Left kidney (tissue), 2 donors: ENCODE measurements around the gene RAI1. TPM values are rescaled to one million over a fixed set of nuclear protein-coding genes. Genes with fewer than 3 reads are reported as not detected.
"Not testable (repeated sequence)": the region's sequence is repeated elsewhere in the genome, so short reads cannot be mapped to it uniquely, and the experiment has no call there.

Source experiments
- DNase-seq: peaks from one replicate; pipeline ENCODE4 v3.0.0-alpha.2; 2013
- polyA plus RNA-seq: library from polyadenylated mRNA; unstranded; fragments of 120-200 nt; gene quantifications from one replicate; pipeline ENCODE4 v1.2.1, GENCODE V29; 2013; ENCODE audit not compliant: insufficient read length

The RAI1 gene
- polyA plus RNA-seq, 1 donor = 25.9 TPM

DNA sequence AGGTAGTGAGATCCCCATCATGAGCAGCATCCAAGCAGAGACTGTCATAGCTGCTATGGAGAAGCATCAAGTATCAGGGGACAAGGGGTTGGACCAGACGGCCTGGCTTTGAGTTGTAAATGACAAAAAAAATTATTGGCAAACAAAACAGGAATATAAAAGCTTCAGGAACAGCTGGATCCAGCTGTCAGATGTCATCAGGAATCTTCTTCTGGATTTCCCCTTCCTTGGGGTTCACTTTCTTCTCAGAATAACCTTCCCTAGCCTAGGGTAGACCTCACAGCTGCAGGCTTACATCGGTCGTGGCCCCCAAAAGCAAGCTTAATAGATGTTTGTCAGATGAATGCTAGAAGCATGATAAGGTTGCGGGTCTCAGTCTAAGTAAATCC, 17.2 kb upstream of the RAI1 start:
- DNase-seq = no peak

DNA sequence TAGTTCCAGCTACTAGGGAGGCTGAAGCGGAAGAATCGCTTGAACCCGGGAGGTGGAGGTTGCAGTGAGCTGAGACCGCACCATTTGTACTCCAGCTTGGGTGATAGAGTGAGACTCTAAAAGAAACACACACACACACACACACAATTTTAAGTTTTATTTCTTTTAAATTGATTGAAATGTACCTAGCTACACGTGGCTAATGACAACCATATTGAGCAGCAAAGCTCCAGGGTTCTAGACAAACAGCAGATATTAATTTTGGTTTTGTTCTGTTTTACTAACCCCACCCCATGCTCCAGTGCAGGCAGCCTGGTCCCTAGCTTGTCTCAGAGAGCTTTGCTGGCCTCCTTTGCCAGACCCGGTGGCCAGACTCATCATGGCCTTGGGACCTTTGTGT, 16.0 kb upstream of the RAI1 start:
- no peak for DNase-seq

GRCh38 chr17:17666111-17666714, 15.0 kb upstream of the RAI1 start:
- no peak for DNase-seq

DNA sequence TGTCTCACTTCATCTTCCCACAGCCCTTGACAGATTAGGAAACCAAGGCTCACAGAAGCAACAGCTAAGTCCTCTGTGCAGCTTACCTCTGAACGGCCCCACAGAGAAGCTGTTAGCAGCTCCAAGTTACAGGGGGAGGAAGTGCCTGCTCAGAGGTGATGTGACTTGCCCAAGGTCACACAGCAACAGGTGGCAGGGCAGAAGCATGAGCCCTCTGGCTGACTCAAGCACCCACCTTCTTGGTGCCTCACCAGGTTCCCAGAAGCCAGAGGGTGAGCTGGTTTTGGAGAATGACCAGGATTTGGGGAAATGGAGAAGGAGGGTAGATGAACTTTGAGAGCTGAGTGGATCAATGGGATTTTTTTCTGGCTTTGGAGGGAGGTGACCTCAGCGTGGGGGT, 14.0 kb upstream of the RAI1 start:
- no peak for DNase-seq

DNA sequence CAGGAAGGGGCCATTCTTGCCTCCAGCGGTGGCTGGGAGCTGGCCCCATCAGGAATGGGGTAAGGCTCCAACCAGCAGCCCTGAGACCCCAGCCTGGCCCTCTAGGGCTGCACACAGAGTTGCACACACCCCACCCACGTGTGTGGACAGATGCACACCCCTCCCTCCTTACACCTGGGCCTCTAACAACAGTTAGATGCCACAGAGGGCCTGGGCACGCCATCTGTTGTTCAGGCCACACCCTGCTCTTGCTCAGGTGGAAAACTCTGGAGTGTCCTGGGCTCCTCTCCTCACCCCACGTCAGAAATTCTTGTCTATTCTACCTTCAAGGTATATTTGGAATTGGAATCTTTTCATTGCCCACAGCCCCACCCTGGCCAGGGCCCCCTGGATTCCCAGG, 13.3 kb upstream of the RAI1 start:
- DNase-seq = no peak

GRCh38 chr17:17668358-17668757, 12.9 kb upstream of the RAI1 start:
- no peak for DNase-seq

GRCh38 chr17:17668775-17669579, 12.3 kb upstream of the RAI1 start:
- DNase-seq = no peak

DNA sequence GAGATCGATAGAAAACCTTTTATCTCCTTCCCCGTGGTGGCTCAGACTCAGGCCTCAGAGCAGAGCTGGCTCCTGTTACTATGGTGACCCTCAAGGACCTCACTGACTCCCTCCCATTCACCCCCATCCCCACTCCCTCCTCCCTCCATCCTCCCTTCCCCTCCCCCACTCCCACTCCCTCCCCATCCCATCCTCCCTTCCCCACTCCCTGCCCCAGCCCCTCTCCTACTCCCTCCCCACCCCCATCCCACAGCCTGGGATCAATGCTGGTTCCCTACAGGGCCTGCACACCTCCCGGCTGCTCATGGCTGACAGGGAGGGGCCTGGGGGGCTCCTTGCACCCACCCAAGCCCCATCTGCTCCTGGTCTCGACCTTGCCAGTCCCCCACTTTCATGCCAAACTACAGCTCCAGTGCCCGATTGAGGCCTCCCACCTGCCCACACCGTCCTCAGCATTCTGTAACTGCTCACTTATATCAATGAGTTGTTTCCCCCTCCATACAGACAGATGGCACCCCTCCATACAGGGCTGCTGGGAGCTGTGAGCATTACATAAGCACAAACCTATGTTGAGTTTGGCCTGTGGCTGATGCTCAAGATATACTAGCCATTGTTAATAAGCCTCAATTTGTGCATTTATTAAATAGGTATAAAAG, 11.6 kb upstream of the RAI1 start:
- DNase-seq = no peak

DNA sequence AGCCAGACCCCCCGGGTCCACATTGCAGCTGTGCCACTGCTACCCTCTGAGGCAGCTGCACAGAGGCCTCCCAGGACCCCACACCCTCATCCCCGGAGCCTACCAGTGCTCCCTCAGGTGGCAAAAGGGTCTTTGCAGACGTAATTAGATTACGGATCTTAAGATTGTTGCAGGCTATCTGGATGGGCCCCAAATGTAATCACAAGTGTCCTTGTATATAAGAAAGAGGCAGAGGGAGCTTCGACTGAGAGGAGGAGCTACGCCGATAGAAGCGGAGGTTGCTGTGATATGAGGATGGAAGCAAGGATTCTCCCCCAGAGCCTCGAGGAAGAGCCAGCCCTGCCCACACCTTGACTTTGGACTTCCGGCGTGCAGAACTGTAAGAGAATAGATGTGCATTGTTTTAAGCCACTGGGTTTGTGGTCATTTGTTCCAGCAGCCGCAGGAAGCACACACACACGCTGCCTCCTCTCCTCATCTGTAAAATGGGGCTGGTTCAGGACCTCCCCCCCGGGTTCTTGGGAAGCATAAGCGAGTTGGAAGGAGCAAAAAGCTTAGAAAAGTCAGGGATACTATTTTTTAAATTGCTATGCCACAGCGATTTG, 10.5 kb upstream of the RAI1 start:
- no peak for DNase-seq

GRCh38 chr17:17671369-17672129, 9.7 kb upstream of the RAI1 start:
- DNase-seq = no peak

- no peak for DNase-seq
Observed at GRCh38 chr17:17672453-17673368, 8.5 kb upstream of the RAI1 start.

DNA sequence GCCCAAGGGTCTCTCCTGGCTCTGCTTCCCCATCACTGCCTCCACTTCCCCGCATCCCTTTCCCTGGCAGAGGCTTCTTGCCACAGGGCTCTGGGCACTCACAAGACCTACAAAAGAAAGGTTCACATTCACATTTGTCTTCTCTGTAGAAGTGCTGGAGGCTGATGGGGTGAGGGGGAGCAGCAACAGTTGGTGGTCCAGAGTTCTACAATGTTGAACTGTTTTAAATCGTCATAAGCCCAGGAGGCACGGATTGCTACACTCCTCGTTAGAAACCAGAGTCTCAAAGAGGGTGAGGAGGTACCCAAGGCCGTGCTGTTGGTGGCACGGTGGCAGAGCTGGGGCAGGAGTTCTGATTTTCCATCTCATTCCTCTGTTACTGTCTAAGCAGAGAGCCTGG, 5.8 kb upstream of the RAI1 start:
- DNase-seq = no peak

GRCh38 chr17:17675925-17676534, 5.2 kb upstream of the RAI1 start:
- DNase-seq = no peak

DNA sequence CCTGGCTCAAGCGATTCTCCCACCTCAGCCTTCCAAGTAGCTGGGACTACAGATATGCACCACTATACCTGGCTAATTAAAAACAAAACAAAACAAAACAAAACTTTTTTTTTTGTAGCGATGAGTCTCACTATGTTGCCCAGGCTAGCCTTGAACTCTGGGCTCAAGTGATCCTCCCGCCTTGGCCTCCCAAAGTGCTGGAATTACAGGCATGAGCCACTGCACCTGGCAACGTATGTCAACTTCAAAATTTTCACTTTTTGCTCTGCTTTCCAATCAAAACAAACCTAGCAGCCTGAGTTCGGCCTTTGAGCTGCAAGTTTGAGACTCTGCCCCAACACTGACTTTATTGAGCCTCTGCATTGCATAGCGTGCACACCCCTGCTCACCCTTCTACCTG, 4.5 kb upstream of the RAI1 start:
- no peak for DNase-seq

- no peak for DNase-seq
Observed at GRCh38 chr17:17677299-17678040, 3.8 kb upstream of the RAI1 start.

DNA sequence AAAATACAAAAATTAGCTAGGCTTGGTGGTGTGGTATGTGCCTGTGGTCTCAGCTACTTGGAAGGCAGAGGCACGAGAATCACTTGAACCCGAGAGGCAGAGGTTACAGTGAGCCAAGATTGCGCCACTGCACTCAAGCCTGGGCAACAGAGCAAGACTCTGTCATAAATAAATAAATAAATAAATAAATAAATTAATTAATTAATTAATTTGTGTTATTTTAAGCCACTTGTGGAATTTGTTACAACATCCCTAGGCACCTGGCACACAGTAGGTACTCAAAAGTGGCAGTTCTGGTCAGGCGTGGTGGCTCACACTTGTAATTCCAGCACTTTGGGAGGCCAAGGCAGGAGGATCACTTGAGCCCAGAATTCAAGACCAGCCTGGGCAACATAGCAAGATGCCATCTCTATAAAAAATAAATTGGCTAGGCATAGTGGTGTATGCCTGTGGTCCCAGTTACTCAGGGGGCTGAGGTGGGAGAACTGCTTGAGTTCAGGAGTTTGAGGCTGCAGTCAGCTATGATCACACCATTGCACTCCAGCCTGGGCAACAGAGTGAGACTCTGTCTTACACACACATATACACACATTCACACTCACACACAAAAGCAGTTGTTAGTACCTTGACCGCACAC, 3.1 kb upstream of the RAI1 start:
- not testable (repeated sequence) for DNase-seq

- no peak for DNase-seq
Observed at GRCh38 chr17:17679243-17679642, 2.0 kb upstream of the RAI1 start.

- DNase-seq = no peak
Observed at GRCh38 chr17:17679748-17680147, 1.5 kb upstream of the RAI1 start.

DNA sequence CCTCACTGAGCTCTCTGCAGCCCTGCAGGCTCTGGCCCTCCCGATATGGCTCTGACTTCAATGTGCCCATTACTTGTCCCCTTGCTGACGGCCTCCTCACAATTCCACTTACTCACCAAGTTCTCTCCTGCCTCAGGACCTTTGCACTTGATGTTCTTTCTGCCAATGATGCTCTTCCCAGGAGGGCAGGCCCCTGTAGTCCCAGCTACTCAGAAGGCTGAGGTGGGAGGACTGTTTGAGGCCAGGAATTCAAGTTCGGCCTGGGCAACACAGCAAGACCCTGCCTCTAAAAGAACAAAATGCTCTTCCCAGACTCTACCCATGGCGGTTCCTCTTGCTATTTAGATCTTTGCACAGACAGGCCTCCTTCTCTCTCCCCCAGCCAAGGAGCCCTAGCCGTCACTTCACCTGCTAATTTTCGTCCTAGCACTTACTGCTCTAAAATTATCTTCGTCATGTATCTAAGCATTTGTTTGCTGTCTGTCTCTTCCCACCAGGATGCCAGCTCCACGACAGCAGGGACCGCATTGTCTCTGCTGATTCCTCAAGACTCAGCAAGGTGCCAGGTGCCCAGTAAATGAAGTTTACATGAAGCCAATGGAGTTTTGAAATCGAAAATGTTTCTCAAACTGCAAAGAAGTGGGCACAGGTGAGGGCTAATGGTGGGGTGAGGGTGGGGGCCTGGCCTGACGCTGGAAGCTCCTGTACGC, 626 bp upstream of the RAI1 start:
- DNase-seq = no peak
